CD14-positive monocyte (primary cell): ENCODE data around the gene SPTBN5. TPM values are rescaled to one million over a fixed set of nuclear protein-coding genes. Genes with fewer than 3 reads are reported as not detected.

Experiments used
- DNase-seq, 3 donors: peaks; one replicate each; pipeline ENCODE4 v3.0.0-alpha.2; 2011 to 2022
- H2AFZ ChIP-seq: 2 replicates; pipeline ENCODE4 v1.6.0; 2012; ENCODE audit warnings: mild to moderate bottlenecking, low read depth, low read length, inconsistent platforms; ENCODE audit not compliant: insufficient read depth, poor library complexity, severe bottlenecking
- H3K27ac ChIP-seq, 2 donors: 1 replicate in 1 of 2; 2 replicates in 1 of 2; pipeline ENCODE4 v1.5.1; 2012 to 2013; ENCODE audit warnings: low read length in 2 of 2, control low read depth in 1 of 2, inconsistent platforms in 1 of 2, low read depth in 1 of 2, mild to moderate bottlenecking in 1 of 2
- H3K27me3 ChIP-seq, 2 donors: one replicate each; pipeline versions ENCODE4 v1.6.0 to v1.6.1; 2011 to 2013; ENCODE audit warnings: low read length in 2 of 2; ENCODE audit not compliant: control insufficient read depth in 2 of 2, insufficient read depth in 2 of 2
- H3K36me3 ChIP-seq, 2 donors: replicated peaks in 1 of 2; 1 replicate in 1 of 2; 2 replicates in 1 of 2; pipeline versions ENCODE4 v1.5.1 to v1.6.1; 2012 to 2013; ENCODE audit warnings: low read length in 2 of 2, control low read depth in 1 of 2, inconsistent platforms in 1 of 2, mild to moderate bottlenecking in 1 of 2; ENCODE audit not compliant: insufficient read depth in 2 of 2, control insufficient read depth in 1 of 2
- H3K4me1 ChIP-seq, 2 donors: 1 replicate in 1 of 2; 2 replicates in 1 of 2; pipeline versions ENCODE4 v1.5.1 to v1.6.1; 2012 to 2013; ENCODE audit warnings: low read length in 2 of 2, control low read depth in 1 of 2, inconsistent platforms in 1 of 2, mild to moderate bottlenecking in 1 of 2, moderate library complexity in 1 of 2; ENCODE audit not compliant: insufficient read depth in 2 of 2, control insufficient read depth in 1 of 2
- H3K4me2 ChIP-seq: replicated peaks from 2 replicates; pipeline ENCODE3; 2012; ENCODE audit warnings: low read length, moderate library complexity, mild to moderate bottlenecking; ENCODE audit not compliant: poor library complexity, severe bottlenecking; ENCODE audit errors: extremely low read depth
- H3K4me3 ChIP-seq, 3 experiments: fragments of 200-600 bp in 1 of 3; sonication (generic) in 1 of 3; replicated peaks in 1 of 3; 1 replicate in 2 of 3; 2 replicates in 1 of 3; pipeline ENCODE4 v1.5.1; 2011 to 2013; ENCODE audit warnings: low read length in 3 of 3, mild to moderate bottlenecking in 3 of 3, control low read depth in 2 of 3, low read depth in 2 of 3, inconsistent platforms in 1 of 3, moderate library complexity in 1 of 3
- H3K79me2 ChIP-seq: 2 replicates; pipeline ENCODE4 v1.6.0; 2012; ENCODE audit warnings: mild to moderate bottlenecking, control low read depth, inconsistent platforms, low read length, moderate library complexity; ENCODE audit not compliant: insufficient read depth
- H3K9ac ChIP-seq: 2 replicates; pipeline ENCODE4 v1.6.0; 2017; ENCODE audit warnings: low read length, mild to moderate bottlenecking; ENCODE audit not compliant: insufficient read depth, poor library complexity, severe bottlenecking
- H3K9me3 ChIP-seq, 2 donors: replicated peaks in 1 of 2; 1 replicate in 1 of 2; 2 replicates in 1 of 2; pipeline versions ENCODE4 v1.5.1 to v1.6.1; 2012 to 2013; ENCODE audit warnings: low read length in 2 of 2, control low read depth in 1 of 2; ENCODE audit not compliant: control insufficient read depth in 1 of 2, insufficient read depth in 1 of 2
- H4K20me1 ChIP-seq: 2 replicates; pipeline ENCODE4 v1.6.0; 2012; ENCODE audit warnings: mild to moderate bottlenecking, low read length, control low read depth, moderate library complexity; ENCODE audit not compliant: insufficient read depth
- H3K27ac Mint-ChIP-seq, 7 donors: one replicate each; pipeline ENCODE4 v1.8.0; 2020; ENCODE audit warnings: mild to moderate bottlenecking in 7 of 7, mixed read lengths in 7 of 7, moderate library complexity in 6 of 7, inconsistent platforms in 2 of 7
- H3K27me3 Mint-ChIP-seq, 3 donors: one replicate each; pipeline ENCODE4 v1.8.0; 2021 to 2022; ENCODE audit warnings: low read depth in 3 of 3, mild to moderate bottlenecking in 3 of 3, mixed read lengths in 3 of 3, moderate library complexity in 3 of 3, inconsistent platforms in 1 of 3
- H3K36me3 Mint-ChIP-seq, 2 donors: one replicate each; pipeline ENCODE4 v1.8.0; 2020; ENCODE audit warnings: mixed read lengths in 2 of 2, inconsistent platforms in 1 of 2, mild to moderate bottlenecking in 1 of 2
- H3K4me1 Mint-ChIP-seq: one replicate; pipeline ENCODE4 v1.8.0; 2020; ENCODE audit warnings: mild to moderate bottlenecking, mixed read lengths
- H3K4me3 Mint-ChIP-seq, 2 donors: one replicate each; pipeline ENCODE4 v1.8.0; 2020; ENCODE audit warnings: mild to moderate bottlenecking in 2 of 2, mixed read lengths in 2 of 2, moderate library complexity in 1 of 2
- H3K9me3 Mint-ChIP-seq, 7 donors: one replicate each; pipeline ENCODE4 v1.8.0; 2020 to 2022; ENCODE audit warnings: mixed read lengths in 7 of 7, mild to moderate bottlenecking in 6 of 7, moderate library complexity in 6 of 7, inconsistent platforms in 2 of 7
- WGBS: methylation state at CpG from one replicate; pipeline ENCODE4 v1.1.5; 2013; ENCODE audit warnings: missing lambda C conversion rate; ENCODE audit not compliant: insufficient coverage; 5-methylcytosine and 5-hydroxymethylcytosine counted together
- intact Hi-C, 2 donors: fragments of 100-400 bp; cut with micrococcal nuclease; formaldehyde crosslinking; loops; one replicate each; pipeline versions ENCODE4 v1.15.0 to v1.15.1; 2023
- polyA plus RNA-seq, 3 donors: library from polyadenylated mRNA; depleted of rRNA in 1 of 3; unstranded in 2 of 3; stranded (reverse) in 1 of 3; fragments of 300-500 nt in 2 of 3; fragments of >200 nt in 1 of 3; fragmentation: Illumina TruSeq in 2 of 3; gene quantifications; 1 replicate in 2 of 3; 2 replicates in 1 of 3; pipeline ENCODE4 v1.2.3, GENCODE V29; 2012 to 2021
- TF ChIP-seq, protein P1 (sequence below): fragments of 200-600 bp; IDR thresholded peaks from one replicate; pipeline ENCODE4 v1.8.0; 2022; ENCODE audit warnings: antibody characterized with exemption, mild to moderate bottlenecking

The SPTBN5 gene
- polyA plus RNA-seq, 3 donors = 0.29 TPM; not detected in 2

DNA sequence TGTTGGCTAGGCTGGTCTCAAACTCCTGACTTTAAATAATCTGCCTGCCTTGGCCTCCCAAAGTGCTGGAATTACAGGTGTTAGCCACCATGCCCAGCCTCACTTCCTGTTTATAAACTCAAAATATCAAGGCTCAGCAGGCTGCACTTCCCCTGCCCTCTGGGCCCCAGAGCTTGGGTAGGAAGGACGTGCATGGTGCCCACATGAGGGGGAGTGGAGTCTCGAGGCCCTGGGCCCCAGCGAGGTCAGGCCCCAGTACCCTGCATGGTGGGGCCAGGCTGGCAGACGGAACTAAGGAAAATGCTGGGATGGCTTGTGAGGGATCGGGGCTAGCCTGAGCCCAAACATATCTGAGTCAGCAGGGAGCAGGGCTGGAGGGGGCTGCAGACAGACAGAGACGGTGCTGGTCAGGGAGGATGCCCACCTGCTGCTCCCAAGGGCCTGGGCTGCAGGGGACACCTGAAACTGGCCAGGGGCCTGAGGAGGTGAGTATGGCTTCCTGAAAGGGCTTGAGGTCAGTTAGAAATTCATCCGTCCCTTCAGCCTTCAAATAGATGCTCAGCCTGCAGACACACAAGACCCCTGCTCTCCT is 5.1 kb downstream of the SPTBN5 start:
- Mint-ChIP-seq H3K27ac (peak overlapping the region in 1 of 7 donors; percentile 32), H3K27me3 (peaks cover 2 to 5% (median 2%) of the 10 kb centered on the region in 3 donors), H3K36me3 (no peaks in the 10 kb centered on the region), H3K9me3 (peaks cover 0 to 2% (median 0%) of the 10 kb centered on the region in 7 donors), H3K4me3 (no peak overlapping the region), H3K4me1 (peaks cover 16% of the 10 kb centered on the region)
- H4K20me1 ChIP-seq = no peaks in the 10 kb centered on the region
- intact Hi-C loops = no loop called here
- no peaks in the 10 kb centered on the region for H3K27me3 ChIP-seq
- H3K36me3 ChIP-seq = no peaks in the 10 kb centered on the region
- H2AFZ ChIP-seq = no peak overlapping the region
- 55% methylated on average over 6 of the region's 7 CpGs for WGBS
- H3K4me2 ChIP-seq = no peak overlapping the region
- TF ChIP-seq, protein P1, sequence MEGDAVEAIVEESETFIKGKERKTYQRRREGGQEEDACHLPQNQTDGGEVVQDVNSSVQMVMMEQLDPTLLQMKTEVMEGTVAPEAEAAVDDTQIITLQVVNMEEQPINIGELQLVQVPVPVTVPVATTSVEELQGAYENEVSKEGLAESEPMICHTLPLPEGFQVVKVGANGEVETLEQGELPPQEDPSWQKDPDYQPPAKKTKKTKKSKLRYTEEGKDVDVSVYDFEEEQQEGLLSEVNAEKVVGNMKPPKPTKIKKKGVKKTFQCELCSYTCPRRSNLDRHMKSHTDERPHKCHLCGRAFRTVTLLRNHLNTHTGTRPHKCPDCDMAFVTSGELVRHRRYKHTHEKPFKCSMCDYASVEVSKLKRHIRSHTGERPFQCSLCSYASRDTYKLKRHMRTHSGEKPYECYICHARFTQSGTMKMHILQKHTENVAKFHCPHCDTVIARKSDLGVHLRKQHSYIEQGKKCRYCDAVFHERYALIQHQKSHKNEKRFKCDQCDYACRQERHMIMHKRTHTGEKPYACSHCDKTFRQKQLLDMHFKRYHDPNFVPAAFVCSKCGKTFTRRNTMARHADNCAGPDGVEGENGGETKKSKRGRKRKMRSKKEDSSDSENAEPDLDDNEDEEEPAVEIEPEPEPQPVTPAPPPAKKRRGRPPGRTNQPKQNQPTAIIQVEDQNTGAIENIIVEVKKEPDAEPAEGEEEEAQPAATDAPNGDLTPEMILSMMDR = no peak
- no peak overlapping the region for H3K4me3 ChIP-seq
- no peaks in the 10 kb centered on the region for H3K79me2 ChIP-seq
- no peak overlapping the region for H3K27ac ChIP-seq
- peak in 2 of 3 donors; percentile 11 to 29 for DNase-seq
- no peaks in the 10 kb centered on the region for H3K9me3 ChIP-seq
- peaks cover 11 to 13% of the 10 kb centered on the region in 2 donors for H3K4me1 ChIP-seq
- H3K9ac ChIP-seq = no peak overlapping the region

DNA sequence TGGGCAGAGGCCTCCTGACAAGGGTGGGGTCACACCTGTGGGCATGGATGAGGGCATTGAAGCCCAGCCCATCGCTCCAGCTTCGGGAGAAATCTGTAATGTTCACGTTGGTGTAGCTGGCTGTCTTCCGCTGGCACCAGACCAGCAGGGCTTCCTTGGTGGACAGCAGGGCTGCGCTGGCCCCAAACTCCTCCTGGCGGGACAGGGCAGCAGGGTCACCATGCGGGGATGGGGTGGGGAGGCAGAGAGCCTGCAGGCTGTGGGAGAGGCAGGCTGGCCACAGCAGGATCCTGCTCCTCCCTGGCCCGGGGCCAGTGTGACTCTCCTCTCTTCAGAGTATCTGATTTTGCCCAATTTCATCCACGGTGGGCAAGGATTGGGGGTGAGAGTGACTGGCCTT is 6.0 kb downstream of the SPTBN5 start:
- H3K9me3 Mint-ChIP-seq = peaks cover 0 to 2% (median 0%) of the 10 kb centered on the region in 7 donors
- no peaks in the 10 kb centered on the region for H3K9me3 ChIP-seq
- H3K27ac ChIP-seq = no peak overlapping the region
- H3K4me1 Mint-ChIP-seq = peaks cover 14% of the 10 kb centered on the region
- intact Hi-C loops = no loop called here
- no peak overlapping the region for H3K4me3 ChIP-seq
- H3K4me3 Mint-ChIP-seq = no peak overlapping the region
- peaks cover 0 to 2% of the 10 kb centered on the region in 2 donors for H3K27me3 ChIP-seq
- WGBS = 99% methylated on average over 6 of the region's 9 CpGs
- TF ChIP-seq, protein P1 = no peak
- no peak for DNase-seq
- no peaks in the 10 kb centered on the region for H3K36me3 Mint-ChIP-seq
- peak overlapping the region in 1 of 7 donors; percentile 35 for H3K27ac Mint-ChIP-seq
- H3K79me2 ChIP-seq = no peaks in the 10 kb centered on the region
- peaks cover 3 to 7% (median 6%) of the 10 kb centered on the region in 3 donors for H3K27me3 Mint-ChIP-seq
- H3K9ac ChIP-seq = no peak overlapping the region
- H3K4me2 ChIP-seq = no peak overlapping the region
- no peak overlapping the region for H2AFZ ChIP-seq
- H4K20me1 ChIP-seq = no peaks in the 10 kb centered on the region
- peaks cover 5 to 6% of the 10 kb centered on the region in 2 donors for H3K4me1 ChIP-seq
- H3K36me3 ChIP-seq = no peaks in the 10 kb centered on the region
